Activated CD4-positive, alpha-beta T cell treated with anti-CD3 and anti-CD28 coated beads, Interleukin-2, amount 50 U/mL, for 1 hour (primary cell): ENCODE results near the gene CNOT10.
"Not testable (repeated sequence)": the region's sequence is repeated elsewhere in the genome, so short reads cannot be mapped to it uniquely, and the experiment has no call there.

Experiments
- DNase-seq: peaks from one replicate; pipeline ENCODE4 v3.0.0-alpha.2; 2020

The CNOT10 gene

DNA sequence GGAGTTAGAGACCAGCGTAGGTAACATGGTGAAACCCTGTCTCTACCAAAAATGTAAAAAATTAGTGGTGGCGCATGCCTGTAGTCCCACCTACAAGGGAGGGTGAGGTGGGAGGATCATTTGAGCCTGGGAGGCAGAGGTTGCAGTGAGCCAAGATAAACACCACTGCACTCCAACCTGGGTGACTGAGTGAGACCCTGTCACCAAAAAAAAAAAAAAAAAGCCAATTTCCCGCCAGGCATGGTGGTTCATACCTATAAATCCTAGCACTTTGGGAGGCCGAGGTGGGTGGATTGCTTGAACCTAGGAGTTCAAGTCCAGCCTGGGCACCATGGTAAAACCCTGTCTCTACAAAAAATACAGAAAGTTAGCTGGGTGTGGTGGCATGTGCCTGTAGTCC is 6.9 kb downstream of the CNOT10 start:
- DNase-seq, result no peak

GRCh38 chr3:32696523-32696922 is 11.5 kb downstream of the CNOT10 start:
- no peak for DNase-seq

DNA sequence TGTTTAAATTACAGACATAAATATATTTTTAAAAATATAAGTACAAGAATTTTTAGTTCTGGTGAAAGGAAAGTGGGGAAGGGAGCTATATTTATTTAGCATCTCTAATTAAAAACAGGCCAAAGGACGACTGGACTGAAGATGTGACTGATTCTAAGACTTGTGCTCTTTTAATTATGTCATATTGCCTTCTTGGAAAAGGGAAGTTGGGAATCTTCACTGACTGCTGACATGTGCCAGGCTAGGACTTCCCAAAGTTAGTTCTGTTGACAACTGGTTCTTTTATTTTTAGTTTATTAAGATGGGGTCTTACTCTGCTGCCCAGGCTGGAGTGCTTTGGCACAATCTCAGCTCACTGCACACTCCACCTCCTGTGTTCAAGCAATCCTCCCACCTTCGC is 13.5 kb downstream of the CNOT10 start:
- DNase-seq, result no peak

DNA sequence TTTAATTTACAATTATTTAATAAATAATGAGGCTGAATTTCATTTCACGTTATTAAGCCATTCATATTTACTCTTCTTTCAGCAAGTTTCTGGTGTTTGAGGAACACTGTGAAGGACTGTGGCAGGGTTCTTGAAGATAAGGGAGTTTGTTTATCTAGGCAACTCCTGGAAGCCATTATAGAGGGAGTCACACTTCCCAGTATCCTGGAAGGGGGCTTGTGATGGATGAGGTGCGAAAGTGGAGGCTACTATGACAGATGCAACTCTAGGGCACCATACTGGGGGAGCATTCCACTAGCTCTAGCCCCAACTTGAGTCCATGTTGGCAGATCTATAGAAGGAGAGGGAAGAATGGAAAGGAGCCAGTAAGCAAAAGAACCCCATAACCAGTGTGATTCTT is 14.4 kb downstream of the CNOT10 start:
- DNase-seq, result no peak

- no peak for DNase-seq
Observed at GRCh38 chr3:32700244-32700643, 15.3 kb downstream of the CNOT10 start.

DNA sequence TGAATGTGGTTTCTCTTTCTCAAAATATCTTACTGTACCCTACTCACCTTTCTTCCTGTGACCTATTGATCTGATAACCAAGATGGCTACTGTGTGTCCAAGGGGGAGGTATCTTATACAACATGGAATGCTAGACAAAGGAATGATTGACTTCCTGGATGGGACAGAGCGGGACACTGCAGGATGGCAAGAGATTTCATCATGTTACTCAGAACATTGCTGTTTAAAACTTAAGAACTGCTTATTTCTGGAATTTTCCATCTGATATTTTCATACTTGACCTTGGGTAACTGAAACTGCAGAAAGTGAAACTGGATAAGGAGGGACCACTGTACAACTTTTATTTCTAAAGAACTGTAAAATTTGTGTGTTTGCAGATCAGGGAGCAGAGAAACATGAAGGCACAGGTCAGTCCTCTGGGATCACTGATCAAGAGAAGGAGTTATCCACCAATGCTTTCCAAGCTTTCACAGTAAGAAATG is 18.5 kb downstream of the CNOT10 start:
- DNase-seq, result no peak

DNA sequence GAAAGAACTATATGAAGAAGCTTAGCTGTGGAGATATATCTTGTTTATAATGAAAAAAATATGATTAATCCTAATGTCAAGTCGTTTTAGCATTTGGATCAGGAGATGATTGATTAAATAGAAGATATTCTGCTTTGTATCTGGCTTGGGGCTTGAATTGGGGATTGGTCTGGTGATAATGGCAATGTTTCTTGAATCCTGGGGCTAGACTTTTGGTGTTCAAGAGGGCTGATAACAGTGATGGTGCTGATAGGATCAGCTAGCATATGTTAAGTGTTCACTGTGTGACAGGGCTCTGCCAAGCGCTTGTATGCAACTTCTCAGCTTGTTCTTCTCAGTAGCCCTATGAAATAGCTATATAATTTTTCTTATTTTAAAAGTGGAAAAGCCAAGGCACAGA is 20.2 kb downstream of the CNOT10 start:
- no peak for DNase-seq

GRCh38 chr3:32706348-32707025 is 21.5 kb downstream of the CNOT10 start:
- no peak for DNase-seq

DNA sequence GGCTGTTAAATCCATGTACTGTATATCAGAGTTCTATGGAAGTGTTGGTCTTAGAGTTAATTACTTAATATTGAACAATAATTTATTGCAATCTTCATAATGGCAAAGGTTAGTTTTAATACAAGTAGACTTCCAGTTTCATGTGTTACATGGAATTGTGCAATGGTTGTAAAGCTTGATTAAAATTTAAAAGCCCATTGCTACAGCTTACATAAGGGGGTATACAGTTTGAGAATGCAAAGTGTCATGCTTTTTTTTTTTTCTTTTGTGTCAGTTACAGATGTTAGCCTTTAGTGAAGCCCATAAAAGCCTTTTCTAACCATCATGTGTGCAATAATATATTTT is 22.0 kb downstream of the CNOT10 start:
- no peak for DNase-seq

DNA sequence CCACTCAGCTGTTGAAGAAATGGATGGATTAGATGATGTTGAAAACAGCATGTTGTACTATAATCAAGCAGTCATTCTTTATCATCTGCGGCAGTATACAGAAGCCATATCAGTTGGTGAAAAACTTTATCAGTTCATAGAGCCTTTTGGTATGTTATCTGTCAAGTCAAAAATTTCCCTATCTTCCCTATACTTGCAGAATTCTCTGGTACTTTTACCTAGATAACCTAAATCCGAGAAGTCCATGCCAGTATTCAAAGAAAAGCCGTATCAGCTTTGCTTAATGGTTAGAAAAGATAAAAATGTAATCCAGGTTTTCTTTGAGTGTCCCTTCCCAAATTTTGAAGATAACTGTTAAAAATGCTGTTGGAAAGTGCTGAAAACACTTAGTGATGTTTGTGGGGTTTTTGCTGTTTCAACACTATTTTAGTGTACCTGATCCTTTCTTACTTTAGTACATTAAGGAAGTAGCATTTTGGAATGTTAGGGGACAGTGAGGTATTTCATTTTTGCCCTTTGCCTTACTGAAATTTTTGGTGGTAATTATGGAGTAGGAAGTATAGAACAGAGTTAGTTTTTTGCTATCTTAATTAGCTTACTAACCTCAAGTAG is 23.8 kb downstream of the CNOT10 start:
- no peak for DNase-seq

DNA sequence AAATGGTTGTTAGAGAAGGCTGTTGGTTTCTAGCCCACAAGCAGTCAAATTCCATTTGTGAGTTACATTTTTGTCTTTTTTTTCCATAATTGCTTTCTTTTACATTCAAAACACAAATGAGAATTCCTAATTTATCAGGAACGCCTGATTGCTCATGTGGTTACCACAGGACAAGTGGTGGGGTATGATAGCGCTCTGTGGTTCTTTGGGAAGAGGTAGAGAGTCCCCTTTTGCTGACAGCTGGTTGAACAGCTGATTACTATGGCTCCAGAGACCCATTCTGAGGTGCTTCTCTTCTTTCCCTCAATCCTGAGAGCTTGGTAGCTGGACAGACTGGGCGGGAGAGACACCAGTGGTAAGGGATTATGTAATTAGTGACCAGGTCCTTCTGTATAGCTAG is 24.4 kb downstream of the CNOT10 start:
- no peak for DNase-seq

GRCh38 chr3:32712506-32713055 is 27.6 kb downstream of the CNOT10 start:
- DNase-seq, result no peak

DNA sequence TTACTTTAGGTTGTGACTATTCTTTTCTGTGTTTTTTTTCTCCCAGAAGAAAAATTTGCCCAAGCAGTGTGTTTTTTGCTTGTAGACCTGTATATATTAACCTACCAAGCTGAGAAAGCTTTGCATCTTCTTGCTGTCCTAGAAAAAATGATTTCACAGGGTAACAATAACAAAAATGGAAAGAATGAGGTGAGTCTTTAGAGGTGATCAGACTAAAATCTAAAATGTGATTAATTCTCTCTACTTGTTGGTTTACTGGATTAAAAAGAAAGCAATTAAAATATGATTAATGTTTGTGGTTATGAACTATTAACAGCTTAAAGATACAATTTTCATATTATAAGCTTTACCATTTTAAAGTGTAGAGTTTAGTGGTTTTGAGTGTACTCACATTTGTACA is 28.2 kb downstream of the CNOT10 start:
- no peak for DNase-seq

- DNase-seq, result no peak
Observed at GRCh38 chr3:32719335-32719734, 34.3 kb downstream of the CNOT10 start.

DNA sequence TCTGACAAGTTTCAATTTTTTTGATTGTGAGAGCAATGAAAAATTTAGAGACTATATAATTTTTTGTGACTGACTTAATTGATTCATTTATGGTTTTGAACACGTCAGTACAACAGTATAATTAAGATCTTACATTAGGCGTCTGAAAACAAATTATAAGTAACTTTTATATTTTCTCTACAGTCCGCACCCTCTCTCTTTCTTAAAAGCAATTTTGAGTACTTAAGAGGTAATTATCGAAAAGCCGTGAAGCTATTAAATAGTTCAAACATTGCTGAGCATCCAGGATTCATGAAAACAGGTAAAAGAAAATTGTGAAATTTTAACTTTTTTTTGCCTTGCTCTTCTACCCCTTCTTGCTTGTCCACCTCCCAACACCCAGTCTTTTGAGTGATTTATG is 34.9 kb downstream of the CNOT10 start:
- no peak for DNase-seq

DNA sequence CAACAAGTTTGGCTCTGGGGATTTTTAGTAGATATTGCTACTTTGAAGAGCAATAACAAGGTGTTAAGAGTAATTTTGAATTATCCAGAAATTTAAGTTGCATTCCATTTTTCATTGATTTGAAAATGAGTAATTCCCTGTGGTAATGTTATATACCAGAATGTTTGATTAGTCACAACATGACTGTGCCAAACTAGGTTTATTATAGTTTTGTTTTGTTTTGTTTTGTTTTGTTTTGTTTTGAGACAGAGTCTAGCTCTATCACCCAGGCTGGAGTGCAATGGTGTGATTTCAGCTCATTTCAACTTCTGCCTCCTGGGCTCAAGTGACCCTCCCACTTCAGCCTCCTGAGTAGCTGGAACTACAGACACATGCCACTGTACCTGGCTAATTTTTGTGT is 40.7 kb downstream of the CNOT10 start:
- DNase-seq, result no peak

- DNase-seq, result no peak
Observed at GRCh38 chr3:32733631-32734229, 48.7 kb downstream of the CNOT10 start.

DNA sequence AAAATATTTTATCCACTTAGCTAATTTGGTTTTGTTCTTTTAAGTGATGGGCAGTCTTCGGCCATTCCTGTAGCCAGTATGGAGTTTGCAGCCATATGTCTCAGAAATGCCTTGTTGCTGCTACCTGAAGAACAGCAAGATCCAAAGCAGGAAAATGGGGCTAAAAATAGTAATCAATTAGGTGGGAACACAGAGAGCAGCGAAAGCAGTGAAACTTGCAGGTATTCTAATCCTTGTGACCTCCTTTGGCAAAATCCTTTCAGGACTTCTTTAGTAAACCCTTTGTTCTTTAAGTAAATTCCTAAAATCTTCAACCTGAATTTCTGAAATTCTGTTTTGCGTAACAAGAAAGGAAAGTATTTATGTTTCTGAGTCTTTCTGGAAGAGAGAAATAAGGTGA is 49.8 kb downstream of the CNOT10 start:
- DNase-seq, result no peak

DNA sequence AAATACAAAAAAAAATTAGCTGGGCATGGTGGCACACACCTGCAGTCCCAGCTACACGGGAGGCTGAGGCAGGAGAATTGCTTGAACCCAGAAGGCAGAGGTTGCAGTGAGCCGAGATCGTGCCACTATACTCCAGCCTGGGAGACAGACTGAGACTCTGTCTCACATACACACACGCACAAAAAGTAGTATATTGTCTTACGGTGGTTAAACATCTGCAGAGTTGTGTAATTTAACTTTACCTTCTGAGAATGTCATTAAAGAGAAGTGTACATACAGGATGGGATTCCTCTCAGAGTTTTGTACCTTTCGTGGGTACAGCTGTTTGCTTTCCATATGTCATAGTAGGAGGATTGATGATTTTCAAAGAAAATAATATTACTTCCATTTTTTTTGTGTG is 58.5 kb downstream of the CNOT10 start:
- not testable (repeated sequence) for DNase-seq

DNA sequence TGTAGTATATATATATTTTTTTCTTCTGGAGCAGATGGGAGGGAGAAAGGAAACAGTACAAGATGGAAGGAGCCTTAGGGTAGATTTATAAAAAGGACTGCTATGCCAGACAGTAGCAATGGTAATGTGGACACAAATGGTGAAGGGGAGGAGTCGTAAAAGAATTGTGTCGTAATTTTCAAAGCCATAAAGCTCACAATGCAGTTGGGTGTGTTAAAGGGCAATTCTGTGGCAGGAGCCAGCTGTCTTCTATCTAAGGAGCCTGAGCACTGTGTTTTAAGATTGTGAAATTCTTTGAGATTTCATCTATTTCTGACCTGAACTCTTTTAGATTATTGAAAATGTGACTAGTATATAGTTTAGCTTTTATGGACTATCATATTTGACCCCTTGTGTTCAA is 58.9 kb downstream of the CNOT10 start:
- DNase-seq, result no peak

- no peak for DNase-seq
Observed at GRCh38 chr3:32751377-32751776, 66.4 kb downstream of the CNOT10 start.

DNA sequence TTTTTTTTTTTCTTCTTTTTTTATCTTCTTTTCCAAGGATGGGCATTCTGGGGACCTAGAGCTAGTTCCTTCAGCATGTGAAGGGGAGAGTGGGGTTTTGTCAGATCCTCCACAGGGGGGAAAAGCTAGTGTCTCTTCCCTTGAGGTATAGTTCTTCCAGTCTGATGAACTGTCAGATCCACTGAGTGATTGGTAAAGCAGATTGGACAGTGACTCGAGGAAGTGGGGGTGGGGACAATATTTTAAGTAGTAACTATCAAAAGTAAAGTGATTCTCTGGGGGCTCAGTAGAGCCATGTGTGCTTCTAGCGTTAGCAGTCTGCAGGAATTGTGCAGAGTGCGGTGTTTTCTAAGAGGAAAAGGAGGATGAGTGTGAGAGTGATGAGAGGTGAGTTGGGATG is 70.8 kb downstream of the CNOT10 start:
- DNase-seq, result no peak

DNA sequence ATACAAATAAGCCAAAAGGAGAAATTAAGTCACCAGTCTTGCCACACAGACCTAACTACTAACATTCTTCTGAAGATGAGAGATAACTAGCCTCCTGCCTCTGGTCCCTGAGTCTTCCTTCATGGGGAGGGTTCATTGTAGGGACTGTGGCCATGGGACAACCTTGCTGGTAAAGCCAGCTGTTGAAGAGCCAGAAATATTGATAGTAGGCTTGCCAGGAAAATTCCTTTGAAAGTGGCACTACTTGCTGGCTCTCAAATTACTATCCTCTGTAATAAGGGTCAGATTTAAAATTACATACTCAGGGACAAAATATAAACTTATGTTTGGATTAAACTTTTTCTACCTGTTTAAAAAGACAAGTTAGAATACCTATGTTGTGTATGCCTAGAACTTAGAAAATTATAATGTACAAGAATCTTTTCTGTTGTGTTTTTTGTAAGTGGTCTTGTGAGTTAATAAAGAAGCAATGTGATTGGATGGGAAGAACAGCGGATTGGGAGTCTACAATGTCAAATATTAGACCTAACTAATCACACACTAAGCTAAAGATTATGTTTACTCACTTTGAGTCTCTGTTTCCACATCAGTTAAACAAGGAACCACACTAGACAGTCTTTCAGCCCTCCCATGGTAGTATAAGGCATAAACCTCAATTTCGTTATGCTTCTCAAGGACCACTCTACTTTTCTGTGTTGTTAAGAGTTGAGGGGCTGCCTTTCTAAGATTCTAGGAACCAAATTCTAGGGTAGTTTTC is 72.8 kb downstream of the CNOT10 start:
- no peak for DNase-seq

- no peak for DNase-seq
Observed at GRCh38 chr3:32758375-32758753, 73.4 kb downstream of the CNOT10 start.
